GM19193 (cell line): ENCODE measurements around the gene KDM8.

Experiments
- POLR2A ChIP-seq: IDR thresholded peaks from 4 replicates; pipeline ENCODE4 v1.6.1; 2011; ENCODE audit not compliant: insufficient read depth, insufficient read length; ENCODE audit errors: extremely low read depth

The KDM8 gene

GRCh38 chr16:27242398-27242797 is 39.1 kb downstream of the KDM8 start:
- TF ChIP-seq POLR2A = no peak

- TF ChIP-seq POLR2A = no peak
Measured at GRCh38 chr16:27242868-27243590, 39.7 kb downstream of the KDM8 start.

GRCh38 chr16:27243725-27244362 is 40.5 kb downstream of the KDM8 start:
- no peak for TF ChIP-seq POLR2A

GRCh38 chr16:27244363-27244755 is 41.0 kb downstream of the KDM8 start:
- TF ChIP-seq POLR2A = no peak

GRCh38 chr16:27245276-27246172 is 42.2 kb downstream of the KDM8 start:
- no peak for TF ChIP-seq POLR2A

GRCh38 chr16:27246439-27246838 is 43.1 kb downstream of the KDM8 start:
- no peak for TF ChIP-seq POLR2A

GRCh38 chr16:27248036-27248435 is 44.7 kb downstream of the KDM8 start:
- TF ChIP-seq POLR2A = no peak

- TF ChIP-seq POLR2A = no peak
Measured at GRCh38 chr16:27251541-27252205, 48.3 kb downstream of the KDM8 start.

GRCh38 chr16:27252206-27252585 is 48.9 kb downstream of the KDM8 start:
- no peak for TF ChIP-seq POLR2A

GRCh38 chr16:27253526-27253930 is 50.2 kb downstream of the KDM8 start:
- no peak for TF ChIP-seq POLR2A

GRCh38 chr16:27254262-27254811 is 51.0 kb downstream of the KDM8 start:
- TF ChIP-seq POLR2A = no peak

GRCh38 chr16:27256861-27257260 is 53.5 kb downstream of the KDM8 start:
- no peak for TF ChIP-seq POLR2A

GRCh38 chr16:27257271-27257670 is 53.9 kb downstream of the KDM8 start:
- no peak for TF ChIP-seq POLR2A

GRCh38 chr16:27258241-27258734 is 55.0 kb downstream of the KDM8 start:
- no peak for TF ChIP-seq POLR2A
